Skeletal muscle satellite cell (primary cell): Measurements from ENCODE around the gene PEX5.
"Not testable (repeated sequence)": the region's sequence is repeated elsewhere in the genome, so short reads cannot be mapped to it uniquely, and the experiment has no call there.

ENCODE experiments used
- H3K27me3 ChIP-seq: 2 replicates; pipeline ENCODE4 v1.7.0; 2013; ENCODE audit warnings: low read length; ENCODE audit not compliant: control insufficient read depth, insufficient read depth
- H3K36me3 ChIP-seq: 2 replicates; pipeline ENCODE4 v1.7.0; 2013; ENCODE audit warnings: mild to moderate bottlenecking, control low read depth, low read length; ENCODE audit not compliant: insufficient read depth
- H3K4me1 ChIP-seq: 2 replicates; pipeline ENCODE4 v1.7.0; 2013; ENCODE audit warnings: low read length; ENCODE audit not compliant: control insufficient read depth, insufficient read depth
- H3K4me2 ChIP-seq: 2 replicates; pipeline ENCODE4 v1.7.0; 2013; ENCODE audit warnings: mild to moderate bottlenecking, low read length
- H3K4me3 ChIP-seq: 2 replicates; pipeline ENCODE4 v1.7.0; 2013; ENCODE audit warnings: low read length
- H3K9ac ChIP-seq: 2 replicates; pipeline ENCODE4 v1.7.0; 2013; ENCODE audit warnings: mild to moderate bottlenecking, low read depth, low read length, moderate library complexity
- H3K9me3 ChIP-seq: replicated peaks from 2 replicates; pipeline ENCODE4 v1.7.0; 2013; ENCODE audit warnings: mild to moderate bottlenecking, control low read depth, low read length

PEX5 gene

DNA sequence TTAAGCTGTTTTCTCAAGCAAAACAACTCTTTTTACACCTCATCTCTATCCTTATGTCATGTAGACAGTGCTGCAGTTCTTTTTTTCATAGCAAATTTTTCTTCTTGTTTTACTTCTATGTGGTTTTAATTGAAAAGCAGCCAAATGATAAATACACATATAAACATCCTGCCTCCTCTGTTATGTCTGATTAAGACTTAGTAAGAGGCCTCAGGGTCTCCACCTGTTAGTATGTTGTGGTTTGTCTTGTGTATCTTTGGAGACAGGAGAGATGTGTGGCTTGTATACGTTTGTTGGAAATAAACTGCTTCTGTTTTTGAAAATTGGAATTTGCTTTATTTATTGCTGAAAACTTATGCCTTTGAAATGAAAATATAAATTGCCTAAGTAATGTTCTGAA is 32.0 kb downstream of the PEX5 start:
- Histone ChIP-seq H3K4me3 (no peak overlapping the region), H3K9ac (no peak overlapping the region), H3K27me3 (peaks cover 9% of the 10 kb centered on the region), H3K4me1 (no peaks in the 10 kb centered on the region), H3K9me3 (no peaks in the 10 kb centered on the region), H3K36me3 (no peaks in the 10 kb centered on the region), H3K4me2 (no peak overlapping the region)

DNA sequence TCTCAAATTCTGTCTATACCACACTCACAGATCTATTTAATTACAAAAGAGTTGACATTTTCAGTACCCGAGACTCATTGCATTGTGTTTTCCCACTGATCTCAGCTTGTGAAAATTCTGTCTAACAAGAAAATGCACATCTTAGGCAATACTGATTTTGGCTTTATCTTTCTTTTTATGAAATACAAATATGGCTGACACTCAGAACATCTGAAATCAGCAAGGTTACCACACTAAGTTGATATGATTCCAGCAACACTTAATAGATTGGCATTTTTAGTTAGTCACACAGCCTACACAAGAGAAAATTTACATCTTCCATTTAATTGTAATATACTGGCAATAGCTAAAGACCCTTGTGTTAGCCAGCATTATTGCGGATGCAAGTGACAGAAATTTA is 40.3 kb downstream of the PEX5 start:
- H3K4me3 ChIP-seq, result no peak overlapping the region
- H3K4me2 ChIP-seq, result no peak overlapping the region
- no peaks in the 10 kb centered on the region for H3K9me3 ChIP-seq
- no peaks in the 10 kb centered on the region for H3K36me3 ChIP-seq
- H3K9ac ChIP-seq, result no peak overlapping the region
- H3K4me1 ChIP-seq, result no peaks in the 10 kb centered on the region
- H3K27me3 ChIP-seq, result peaks cover 4% of the 10 kb centered on the region

GRCh38 chr12:7241404-7242005 is 52.0 kb downstream of the PEX5 start:
- Histone ChIP-seq H3K4me3 (no peak overlapping the region), H3K4me1 (no peaks in the 10 kb centered on the region), H3K9me3 (no peaks in the 10 kb centered on the region), H3K27me3 (peaks cover 5% of the 10 kb centered on the region), H3K9ac (no peak overlapping the region), H3K36me3 (no peaks in the 10 kb centered on the region), H3K4me2 (no peak overlapping the region)

DNA sequence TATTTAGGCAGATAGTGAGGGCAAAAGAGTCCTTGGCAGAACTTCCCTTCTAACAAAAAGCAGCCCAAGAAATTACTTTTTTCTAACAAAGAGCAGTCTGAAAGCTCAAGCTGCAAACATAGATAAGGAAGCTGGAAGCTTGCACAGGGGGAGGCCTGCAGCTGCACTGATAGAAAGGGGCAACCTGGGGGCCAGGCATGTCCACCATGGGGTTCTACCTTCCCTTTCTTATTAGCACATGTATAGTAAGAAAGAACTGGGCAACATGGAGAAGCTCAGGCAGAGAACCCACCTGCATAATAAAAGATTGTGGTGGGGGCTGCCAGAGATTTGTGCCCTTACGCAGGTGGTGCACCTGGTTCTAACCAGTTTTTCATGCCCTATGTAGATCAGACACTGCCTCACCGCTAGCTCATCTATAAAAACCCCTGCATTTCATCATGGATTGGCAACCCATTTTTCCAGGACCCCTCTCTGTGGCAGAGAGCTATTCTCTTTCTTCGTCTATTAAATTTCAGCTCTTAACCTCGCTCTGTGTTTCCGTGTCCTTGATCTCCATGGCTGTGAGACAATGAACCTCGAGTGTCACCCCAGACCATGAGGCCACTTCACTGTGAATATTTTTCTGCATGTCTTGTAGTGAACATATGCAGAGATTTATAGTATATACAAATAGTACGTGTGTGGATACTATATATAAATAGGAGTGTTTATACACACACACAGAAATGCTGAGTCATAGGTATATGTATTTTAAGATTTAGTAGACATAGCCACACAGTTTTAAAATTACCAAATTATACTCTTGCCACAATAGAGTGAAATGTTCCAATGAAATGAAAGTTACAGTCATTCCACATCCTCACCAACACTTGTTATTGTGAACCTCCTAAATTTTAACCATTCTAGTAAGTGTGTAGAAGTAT is 53.0 kb downstream of the PEX5 start:
- Histone ChIP-seq H3K9ac (no peak overlapping the region), H3K4me1 (no peaks in the 10 kb centered on the region), H3K4me3 (no peak overlapping the region), H3K4me2 (no peak overlapping the region), H3K27me3 (no peaks in the 10 kb centered on the region), H3K36me3 (no peaks in the 10 kb centered on the region), H3K9me3 (no peaks in the 10 kb centered on the region)

DNA sequence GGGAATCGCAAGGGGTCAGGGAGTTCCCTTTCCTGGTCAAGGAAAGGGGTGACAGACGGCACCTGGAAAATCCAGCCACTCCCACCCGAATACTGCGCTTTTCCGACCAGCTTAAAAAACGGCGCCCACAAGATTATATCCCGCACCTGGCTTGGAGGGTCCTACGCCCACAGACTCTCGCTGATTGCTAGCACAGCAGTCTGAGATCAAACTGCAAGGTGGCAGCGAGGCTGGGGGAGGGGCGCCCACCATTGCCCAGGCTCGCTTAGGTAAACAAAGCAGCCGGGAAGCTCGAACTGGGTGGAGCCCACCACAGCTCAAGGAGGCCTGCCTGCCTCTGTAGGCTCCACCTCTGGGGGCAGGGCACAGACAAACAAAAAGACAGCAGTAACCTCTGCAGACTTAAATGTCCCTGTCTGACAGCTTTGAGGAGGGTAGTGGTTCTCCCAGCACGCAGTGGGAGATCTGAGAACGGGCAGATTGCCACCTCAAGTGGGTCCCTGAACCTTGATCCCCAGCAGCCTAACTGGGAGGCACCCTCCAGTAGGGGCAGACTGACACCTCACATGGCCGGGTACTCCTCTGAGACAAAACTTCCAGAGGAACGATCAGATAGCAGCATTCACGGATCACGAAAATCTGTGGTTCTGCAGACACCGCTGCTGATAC is 62.0 kb downstream of the PEX5 start:
- H3K4me1 ChIP-seq, H3K36me3 ChIP-seq, H3K4me3 ChIP-seq, H3K4me2 ChIP-seq, H3K27me3 ChIP-seq, H3K9ac ChIP-seq, H3K9me3 ChIP-seq: not testable (repeated sequence)

DNA sequence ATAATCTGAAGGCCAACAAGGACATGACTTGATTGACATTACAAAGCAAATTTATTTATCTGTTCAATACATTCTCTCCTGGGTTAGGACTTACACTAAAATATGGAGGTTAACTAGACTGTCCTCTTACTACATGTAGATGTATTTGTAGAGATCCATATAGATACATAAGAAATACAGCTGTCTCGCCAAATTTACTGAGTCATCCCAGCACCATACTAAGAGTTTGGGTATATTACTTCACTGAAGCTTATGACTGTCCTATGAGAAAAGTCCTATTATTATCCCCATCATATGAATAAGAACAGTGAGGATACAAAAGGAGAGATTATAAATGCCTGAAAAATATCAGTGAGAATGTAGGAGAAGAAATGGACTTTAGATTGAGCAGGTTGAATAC is 69.6 kb downstream of the PEX5 start:
- no peak overlapping the region for H3K9ac ChIP-seq

More for the DNA sequence above, 69.6 kb downstream of the PEX5 start:
- H3K4me1 ChIP-seq, result no peaks in the 10 kb centered on the region
- H3K9me3 ChIP-seq, result no peaks in the 10 kb centered on the region
- H3K36me3 ChIP-seq, result no peaks in the 10 kb centered on the region
- no peak overlapping the region for H3K4me3 ChIP-seq
- no peak overlapping the region for H3K4me2 ChIP-seq
- H3K27me3 ChIP-seq, result no peaks in the 10 kb centered on the region
